Measurements from ENCODE around the gene PSMD2. TPM values are rescaled to one million over a fixed set of nuclear protein-coding genes. Genes with fewer than 3 reads are reported as not detected.

Gene PSMD2
- total and polyA plus RNA-seq, 2 of the 8 experiments (the other 6 are each of a cell fraction or from before 2014, with no cell fraction given): 350 to 363 TPM

DNA sequence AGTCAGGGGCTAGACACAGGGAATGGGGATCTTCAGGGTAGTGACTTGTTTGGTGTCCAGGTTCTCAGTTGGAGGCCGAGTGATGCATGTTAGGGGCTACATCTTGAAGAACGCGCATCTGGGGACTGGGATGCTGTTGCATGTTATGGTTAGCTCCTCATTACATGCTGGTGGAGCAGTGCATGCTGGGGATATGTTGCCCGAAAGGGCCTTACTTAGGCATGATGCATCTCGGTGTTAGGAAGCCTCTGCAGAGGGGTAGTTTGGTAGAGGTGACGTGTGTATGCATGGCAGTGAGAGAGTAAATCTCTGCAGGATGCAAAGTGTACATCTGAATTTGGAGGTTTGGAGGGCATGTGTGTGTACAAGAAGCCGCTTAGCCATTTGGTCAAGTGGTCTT, 17.8 kb downstream of the PSMD2 start:
- no peak overlapping the region for H4K91ac ChIP-seq (replicated peaks; ENCODE audit: insufficient read length, low read length)
- H3K9me3 ChIP-seq (ENCODE audit: insufficient read depth in 2 of 2, low read depth in 1 of 2, low read length in 1 of 2): no peaks in the 10 kb centered on the region
- H2AK5ac ChIP-seq (ENCODE audit: low read depth, low read length): no peak overlapping the region
- H4K20me1 ChIP-seq (replicated peaks in 1 of 2; ENCODE audit: control insufficient read depth in 1 of 2, insufficient read depth in 2 of 2, low read length in 2 of 2): peaks cover 32 to 39% of the 10 kb centered on the region in 2 experiments
- FAIRE-seq (no peak), DNase-seq (ENCODE audit: low read depth in 1 of 2, low spot score in 2 of 2) (no peak)
- H2BK120ac ChIP-seq (replicated peaks; ENCODE audit: low read depth, low read length): no peak overlapping the region
- H3K23me2 ChIP-seq (ENCODE audit: low read depth, low read length): no peaks in the 10 kb centered on the region; the same call in 1 of the 2 replicates
- no peak overlapping the region for H2BK12ac ChIP-seq (ENCODE audit: low read depth, low read length)
- peak overlapping the region in 2 of 4 experiments; percentile 83 to 96; a peak in 2 of 8 replicates for H3K4me3 ChIP-seq (ENCODE audit: extremely low read depth in 1 of 4, insufficient read depth in 2 of 4, low read depth in 3 of 4, low read length in 4 of 4)
- no peak for TF ChIP-seq PHF8 (conservative IDR thresholded peaks at IDR 0.05; ENCODE audit: low read depth, low read length)
- no peak for TF ChIP-seq CBX5 (IDR thresholded peaks at IDR 0.05; ENCODE audit: low read depth, low read length)
- TF ChIP-seq EZH2 (IDR thresholded peaks at IDR 0.05; ENCODE audit: low read depth, low read length, severe bottlenecking): no peak
- no peak for TF ChIP-seq SUZ12 (IDR thresholded peaks at IDR 0.05; ENCODE audit: low read length)
- TF ChIP-seq SAP30 (IDR thresholded peaks at IDR 0.05; ENCODE audit: insufficient read depth, insufficient replicate concordance, low read length): no peak
- TF ChIP-seq HDAC2 (IDR thresholded peaks at IDR 0.05; ENCODE audit: borderline replicate concordance in 1 of 2, low read depth in 2 of 2, low read length in 2 of 2): no peak
- TF ChIP-seq, protein P1, sequence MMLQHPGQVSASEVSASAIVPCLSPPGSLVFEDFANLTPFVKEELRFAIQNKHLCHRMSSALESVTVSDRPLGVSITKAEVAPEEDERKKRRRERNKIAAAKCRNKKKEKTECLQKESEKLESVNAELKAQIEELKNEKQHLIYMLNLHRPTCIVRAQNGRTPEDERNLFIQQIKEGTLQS (IDR thresholded peaks at IDR 0.05; ENCODE audit: insufficient read depth, low read depth, low read length): no peak
- TF ChIP-seq CTBP2 (IDR thresholded peaks at IDR 0.05; ENCODE audit: borderline replicate concordance, insufficient read depth, insufficient read length, low read length): no peak
- no peak for TF ChIP-seq BCL11A (IDR thresholded peaks at IDR 0.05; ENCODE audit: low read depth in 2 of 2, low read length in 2 of 2)
- TF ChIP-seq RBBP5 (IDR thresholded peaks at IDR 0.05; ENCODE audit: borderline replicate concordance, low read depth, low read length): no peak
- TF ChIP-seq POU5F1 (IDR thresholded peaks at IDR 0.05; ENCODE audit: low read depth, low read length): no peak
- H3K79me2 ChIP-seq (ENCODE audit: control insufficient read depth in 1 of 2, insufficient read depth in 2 of 2, low read length in 2 of 2): peaks cover 37 to 62% of the 10 kb centered on the region in 2 experiments
- no peak overlapping the region for H3K27ac ChIP-seq (ENCODE audit: low read depth, low read length)
- no peak overlapping the region for H2BK5ac ChIP-seq (ENCODE audit: low read depth, low read length)
- H3K27me3 ChIP-seq (replicated peaks in 1 of 4; ENCODE audit: control insufficient read depth in 3 of 4, extremely low read depth in 1 of 4, insufficient read depth in 3 of 4, low read length in 3 of 4): no peaks in the 10 kb centered on the region
- no peak overlapping the region for H3K14ac ChIP-seq (ENCODE audit: insufficient read length)
- H3K56ac ChIP-seq (replicated peaks; ENCODE audit: insufficient read length, low read depth, low read length): no peak overlapping the region
- H3K23ac ChIP-seq (ENCODE audit: insufficient read length): no peak overlapping the region
- peak overlapping the region in 3 of 4 experiments; percentile 27 to 44 (median 34); a peak in 3 of 7 replicates for H3K9ac ChIP-seq (replicated peaks in 1 of 4; ENCODE audit: extremely low read depth in 1 of 4, low read depth in 3 of 4, low read length in 3 of 4)
- H3K4me1 ChIP-seq (replicated peaks in 1 of 4; ENCODE audit: control insufficient read depth in 3 of 4, insufficient read depth in 4 of 4, low read length in 3 of 4): peaks cover 3 to 9% (median 6%) of the 10 kb centered on the region in 4 experiments
- no peak overlapping the region for H2AFZ ChIP-seq (ENCODE audit: low read length)
- H3K4me2 ChIP-seq (ENCODE audit: insufficient read depth in 1 of 2, low read depth in 2 of 2, low read length in 2 of 2): peak overlapping the region; percentile 85 to 97; a peak in 3 of 4 replicates
- H4K8ac ChIP-seq (ENCODE audit: extremely low read depth, insufficient read depth, low read length): no peak overlapping the region
- H3K18ac ChIP-seq (ENCODE audit: extremely low read depth, low read length): no peak overlapping the region
- ChIA-PET POLR2A (ENCODE audit: partially characterized antibody) (interaction anchor here (0.6 to 12.3 kb wide), 11 partner anchors 11 to 489 kb away, joined by 3 to 148 read pairs (median 7); partner anchors contain the start of genes CLCN2, FAM131A, PARL and POLR2H), CTCF (ENCODE audit: partially characterized antibody) (interaction anchor here (1.0 to 1.9 kb wide), 5 partner anchors 10 to 29 kb away, joined by 3 to 5 read pairs (median 4); no protein-coding TSS in a partner anchor)
- WGBS, 2 experiments (ENCODE audit: extremely low coverage in 1 of 2, insufficient coverage in 1 of 2, insufficient read length in 1 of 2, insufficient replicate concordance in 2 of 2, low coverage in 1 of 2, low lambda C conversion rate in 2 of 2, missing lambda C conversion rate in 1 of 2): 90% methylated on average over 7 of the region's 7 CpGs; no CpG with 5 or more reads in 1 of the 2 experiments
- peaks cover 11% of the 10 kb centered on the region for H3K79me1 ChIP-seq (ENCODE audit: low read depth, low read length)
- H4K5ac ChIP-seq (ENCODE audit: insufficient read length, low read depth, low read length): no peak overlapping the region
- no peak overlapping the region for H2BK15ac ChIP-seq (ENCODE audit: low read length)
- H3K36me3 ChIP-seq (ENCODE audit: control insufficient read depth in 2 of 4, insufficient read depth in 4 of 4, low read length in 3 of 4): peaks cover 22 to 51% (median 35%) of the 10 kb centered on the region in 4 experiments
- no peak overlapping the region for H3K4ac ChIP-seq (replicated peaks; ENCODE audit: insufficient read length, low read depth, low read length)
- H2BK20ac ChIP-seq (ENCODE audit: low read length): no peak overlapping the region

Measured in H1 (cell line).